SK-N-SH treated with all-trans-retinoic acid at 6 μM for 48 hours (cell line): ENCODE results near the gene CXXC5.
A peak's percentile ranks its signal among the peaks of the same experiment; 100 is the strongest.

Source experiments
- ATAC-seq: fragments of 200-7000 bp; cut with Tn5 transposase; 3 replicates; pipeline ENCODE4 v1.9.1; 2020; ENCODE audit warnings: mild to moderate bottlenecking, moderate library complexity
- ARNTL ChIP-seq: fragments of 450-650 bp; formaldehyde crosslinking; IDR thresholded peaks from 2 replicates; pipeline ENCODE4 v1.5.0; 2020; ENCODE audit warnings: low read depth, mild to moderate bottlenecking, moderate library complexity, borderline replicate concordance
- BACH2 ChIP-seq: fragments of 250-450 bp; sonication (Bioruptor Pico); IDR thresholded peaks from 2 replicates; pipeline ENCODE4 v1.9.0; 2021; ENCODE audit warnings: mild to moderate bottlenecking, borderline replicate concordance
- CREB5 ChIP-seq: fragments of 250-450 bp; sonication (Bioruptor Pico); IDR thresholded peaks from 2 replicates; pipeline ENCODE4 v1.5.1; 2020; ENCODE audit warnings: low read depth, mild to moderate bottlenecking, moderate library complexity
- CSDC2 ChIP-seq: fragments of 250-450 bp; sonication (Bioruptor Pico); IDR thresholded peaks from 2 replicates; pipeline ENCODE4 v1.5.0; 2020; ENCODE audit warnings: mild to moderate bottlenecking, moderate library complexity
- ESRRG ChIP-seq: fragments of 250-450 bp; sonication (Bioruptor Pico); IDR thresholded peaks from 2 replicates; pipeline ENCODE4 v1.6.1; 2021; ENCODE audit warnings: mild to moderate bottlenecking
- GLIS3 ChIP-seq: fragments of 250-450 bp; sonication (Bioruptor Pico); IDR thresholded peaks from 2 replicates; pipeline ENCODE4 v1.5.0; 2020; ENCODE audit warnings: mild to moderate bottlenecking, moderate library complexity
- ISL1 ChIP-seq: fragments of 250-450 bp; sonication (Bioruptor Pico); IDR thresholded peaks from 2 replicates; pipeline ENCODE4 v2.1.2; 2022; ENCODE audit warnings: mild to moderate bottlenecking, moderate library complexity
- PATZ1 ChIP-seq: fragments of 250-450 bp; sonication (Bioruptor Pico); IDR thresholded peaks from 2 replicates; pipeline ENCODE4 v1.8.0; 2020; ENCODE audit warnings: mild to moderate bottlenecking, moderate library complexity, borderline replicate concordance
- POU6F1 ChIP-seq: fragments of 250-450 bp; sonication (Bioruptor Pico); IDR thresholded peaks from 2 replicates; pipeline ENCODE4 v1.8.0; 2021; ENCODE audit warnings: low read depth, mild to moderate bottlenecking, moderate library complexity, borderline replicate concordance
- RARB ChIP-seq: fragments of 250-450 bp; sonication (Bioruptor Pico); IDR thresholded peaks from 2 replicates; pipeline ENCODE4 v1.8.0; 2021; ENCODE audit warnings: mild to moderate bottlenecking, moderate library complexity
- TCF4 ChIP-seq: fragments of 250-450 bp; sonication (Bioruptor Pico); IDR thresholded peaks from 2 replicates; pipeline ENCODE4 v1.8.0; 2021; ENCODE audit warnings: mild to moderate bottlenecking, moderate library complexity, borderline replicate concordance
- TSHZ2 ChIP-seq: fragments of 250-450 bp; sonication (Bioruptor Pico); IDR thresholded peaks from 2 replicates; pipeline ENCODE4 v1.5.0; 2020; ENCODE audit warnings: mild to moderate bottlenecking, moderate library complexity
- ZC3H10 ChIP-seq: fragments of 250-450 bp; sonication (Bioruptor Pico); IDR thresholded peaks from 2 replicates; pipeline ENCODE4 v1.5.1; 2021; ENCODE audit warnings: mild to moderate bottlenecking, moderate library complexity
- ZFP30 ChIP-seq: fragments of 450-650 bp; formaldehyde crosslinking; IDR thresholded peaks from 2 replicates; pipeline ENCODE4 v1.5.0; 2022; ENCODE audit warnings: mild to moderate bottlenecking, moderate library complexity
- ZNF565 ChIP-seq: fragments of 450-650 bp; formaldehyde crosslinking; conservative IDR thresholded peaks from 2 replicates; pipeline ENCODE4 v1.5.0; 2020; ENCODE audit warnings: low read depth, mild to moderate bottlenecking, moderate library complexity
- ZNF70 ChIP-seq: fragments of 450-650 bp; formaldehyde crosslinking; IDR thresholded peaks from 2 replicates; pipeline ENCODE4 v1.5.0; 2020; ENCODE audit warnings: mild to moderate bottlenecking, moderate library complexity
- ZNF8 ChIP-seq: fragments of 450-650 bp; formaldehyde crosslinking; IDR thresholded peaks from 2 replicates; pipeline ENCODE4 v1.5.0; 2020; ENCODE audit warnings: mild to moderate bottlenecking, moderate library complexity

Gene CXXC5

GRCh38 chr5:139678751-139679750 lies 30.9 kb downstream of the CXXC5 start:
- TF ChIP-seq ZNF8 (CRISPR knock-in tag) (no peak), ISL1 (CRISPR knock-in tag) (no peak), ZFP30 (CRISPR knock-in tag) (no peak), CSDC2 (CRISPR knock-in tag) (no peak), PATZ1 (CRISPR knock-in tag) (no peak), TSHZ2 (CRISPR knock-in tag) (no peak), ZC3H10 (no peak), ZNF565 (no peak), POU6F1 (no peak), ARNTL (CRISPR knock-in tag) (no peak), TCF4 (CRISPR knock-in tag) (no peak), ESRRG (CRISPR knock-in tag) (no peak)
- peak; percentile 40 for ATAC-seq

- no peak for TF ChIP-seq ZNF70 (CRISPR knock-in tag)
- TF ChIP-seq, all 23 proteins: peak for 0
- ATAC-seq = no peak
These were observed 32.4 kb downstream of the CXXC5 start for GRCh38 chr5:139680368-139681111.

- no peak for TF ChIP-seq RARB (CRISPR knock-in tag)
- TF ChIP-seq ZC3H10 = no peak
- TF ChIP-seq PATZ1 (CRISPR knock-in tag) = no peak
- no peak for ATAC-seq
These were observed 32.9 kb downstream of the CXXC5 start for GRCh38 chr5:139681112-139681458.

GRCh38 chr5:139681466-139681865 lies 33.3 kb downstream of the CXXC5 start:
- ATAC-seq = no peak

More at GRCh38 chr5:139681466-139681865, 33.3 kb downstream of the CXXC5 start:
- TF ChIP-seq ZNF565 = no peak
- TF ChIP-seq CREB5 (CRISPR knock-in tag) = no peak
- no peak for TF ChIP-seq BACH2 (CRISPR knock-in tag)
- TF ChIP-seq GLIS3 = no peak
- no peak for TF ChIP-seq ESRRG (CRISPR knock-in tag)
